HepG2 (cell line): ENCODE data around the gene SH3BP5. TPM values are rescaled to one million over a fixed set of nuclear protein-coding genes. Genes with fewer than 3 reads are reported as not detected.

Source experiments
- ATAC-seq: fragments of 200-7000 bp; cut with Tn5 transposase; 3 replicates; pipeline ENCODE4 v1.9.1; 2020; ENCODE audit warnings: mild to moderate bottlenecking, moderate library complexity
- BruUV-seq: library from RNA; stranded (reverse); fragments of 400-500 nt; replicated peaks from 2 replicates; lab custom pipeline; 2021; lab: Mats Ljungman, UMichigan
- CTCF ChIA-PET: fragments of 300-600 bp; formaldehyde crosslinking; extraction: SDS; loops from one replicate; lab custom pipeline; 2021; ENCODE audit warnings: low total read pairs, inconsistent platforms, low intra/inter-chr PET ratio; lab: Yijun Ruan, JAX
- POLR2A ChIA-PET: fragments of 350-600 bp; sonication (Branson Sonifier 250); formaldehyde crosslinking; loops from one replicate; lab custom pipeline; 2020; ENCODE audit warnings: antibody characterized with exemption, inconsistent platforms; lab: Yijun Ruan, JAX
- DNase-seq: peaks from one replicate; pipeline ENCODE4 v3.0.0-alpha.2; 2015; ENCODE audit warnings: low spot score
- FAIRE-seq: peaks from 3 replicates; lab custom pipeline; 2011; peaks lifted over from hg19 to GRCh38; lab: Jason Lieb, UNC
- H2AFZ ChIP-seq: one replicate; pipeline ENCODE4 v1.6.1; 2011; ENCODE audit warnings: low read length, inconsistent platforms
- H3K27ac ChIP-seq: fragments of 300-600 bp; 3 replicates; pipeline ENCODE4 v1.8.0; 2011; ENCODE audit warnings: mixed run types, mild to moderate bottlenecking, mixed read lengths, low read length, inconsistent platforms; ENCODE audit not compliant: insufficient read depth; ENCODE audit errors: extremely low read length
- H3K27me3 ChIP-seq, 2 experiments: fragments of 200-600 bp in 1 of 2; 2 replicates in 1 of 2; 3 replicates in 1 of 2; pipeline versions ENCODE4 v1.6.0 to v1.8.0; 2011; ENCODE audit warnings: low read length in 2 of 2, mild to moderate bottlenecking in 2 of 2, moderate library complexity in 2 of 2, inconsistent platforms in 1 of 2; ENCODE audit not compliant: insufficient read depth in 2 of 2, control insufficient read depth in 1 of 2
- H3K36me3 ChIP-seq, 2 experiments: fragments of 200-600 bp in 1 of 2; replicated peaks in 1 of 2; 2 replicates in 1 of 2; 3 replicates in 1 of 2; pipeline versions ENCODE4 v1.5.1 to v1.8.0; 2011; ENCODE audit warnings: low read length in 2 of 2, inconsistent platforms in 1 of 2; ENCODE audit not compliant: insufficient read depth in 2 of 2, control insufficient read depth in 1 of 2
- H3K4me1 ChIP-seq: 2 replicates; pipeline ENCODE4 v1.5.1; 2012; ENCODE audit warnings: low read length, inconsistent platforms; ENCODE audit not compliant: insufficient read depth
- H3K4me2 ChIP-seq: 2 replicates; pipeline ENCODE4 v1.6.0; 2011; ENCODE audit warnings: low read depth, low read length, inconsistent platforms
- H3K4me3 ChIP-seq, 3 experiments: fragments of 200-600 bp in 1 of 3; sonication (generic), shearing (Covaris generic) in 1 of 3; replicated peaks in 1 of 3; 2 replicates each; pipeline ENCODE4 v1.5.1; 2011 to 2016; ENCODE audit warnings: low read length in 3 of 3, inconsistent platforms in 2 of 3, low read depth in 2 of 3, mild to moderate bottlenecking in 2 of 3, control low read depth in 1 of 3, mixed read lengths in 1 of 3; ENCODE audit not compliant: insufficient read depth in 1 of 3
- H3K79me2 ChIP-seq: one replicate; pipeline ENCODE4 v1.6.1; 2011; ENCODE audit warnings: low read length, inconsistent platforms; ENCODE audit not compliant: insufficient read depth
- H3K9ac ChIP-seq: 2 replicates; pipeline ENCODE4 v1.6.0; 2011; ENCODE audit warnings: mild to moderate bottlenecking, low read depth, low read length, inconsistent platforms; ENCODE audit not compliant: insufficient read depth
- H3K9me3 ChIP-seq: 2 replicates; pipeline ENCODE4 v1.5.1; 2012; ENCODE audit warnings: mild to moderate bottlenecking, low read length
- H4K20me1 ChIP-seq: 2 replicates; pipeline ENCODE4 v1.6.0; 2011; ENCODE audit warnings: inconsistent platforms, mild to moderate bottlenecking, low read length, moderate library complexity; ENCODE audit not compliant: insufficient read depth
- FOXJ3 ChIP-seq: sonication (generic); formaldehyde crosslinking; IDR thresholded peaks from 2 replicates; pipeline ENCODE4 v1.4.0; 2020; ENCODE audit warnings: missing genetic modification reagents, mild to moderate bottlenecking, borderline replicate concordance
- GABPB1 ChIP-seq: IDR thresholded peaks from 2 replicates; pipeline ENCODE4 v1.6.1; 2016; ENCODE audit warnings: mild to moderate bottlenecking, missing genetic modification reagents, moderate library complexity, missing compliant biosample characterization
- HNF4A ChIP-seq: sonication (generic); formaldehyde crosslinking; IDR thresholded peaks from 2 replicates; pipeline ENCODE4 v1.4.0; 2020; ENCODE audit warnings: missing genetic modification reagents
- RFX5 ChIP-seq: IDR thresholded peaks from 2 replicates; pipeline ENCODE4 v1.6.1; 2011; ENCODE audit warnings: low read depth, low read length, improper control_type of control experiment
- SMYD3 ChIP-seq: sonication (generic); formaldehyde crosslinking; IDR thresholded peaks from 2 replicates; pipeline ENCODE4 v1.8.1; 2023; ENCODE audit warnings: mild to moderate bottlenecking, missing genetic modification reagents
- TBL1XR1 ChIP-seq: fragments of 150-350 bp; IDR thresholded peaks from 2 replicates; pipeline ENCODE4 v1.6.1; 2014; ENCODE audit warnings: borderline replicate concordance, low read length; ENCODE audit not compliant: partially characterized antibody
- ZBTB42 ChIP-seq: sonication (generic); formaldehyde crosslinking; IDR thresholded peaks from 2 replicates; pipeline ENCODE4 v1.5.0; 2020; ENCODE audit warnings: mild to moderate bottlenecking, missing genetic modification reagents
- ZMAT3 ChIP-seq: sonication (generic); formaldehyde crosslinking; conservative IDR thresholded peaks from 2 replicates; pipeline ENCODE4 v1.7.0; 2021; ENCODE audit warnings: missing genetic modification reagents
- ZNF317 ChIP-seq: sonication (generic); formaldehyde crosslinking; IDR thresholded peaks from 2 replicates; pipeline ENCODE4 v1.5.0; 2020; ENCODE audit warnings: mild to moderate bottlenecking, missing genetic modification reagents
- ZNF367 ChIP-seq: sonication (generic); formaldehyde crosslinking; IDR thresholded peaks from 2 replicates; pipeline ENCODE4 v1.4.0; 2020; ENCODE audit warnings: missing genetic modification reagents, borderline replicate concordance
- ZNF652 ChIP-seq: IDR thresholded peaks from 2 replicates; pipeline ENCODE4 v1.6.1; 2016; ENCODE audit warnings: low read depth, borderline replicate concordance
- ZNF703 ChIP-seq: sonication (generic); formaldehyde crosslinking; IDR thresholded peaks from 2 replicates; pipeline ENCODE4 v1.5.1; 2020; ENCODE audit warnings: missing genetic modification reagents, mild to moderate bottlenecking, moderate library complexity, borderline replicate concordance
- ZNF768 ChIP-seq: sonication (generic); formaldehyde crosslinking; IDR thresholded peaks from 2 replicates; pipeline ENCODE4 v1.4.0; 2020; ENCODE audit warnings: missing genetic modification reagents
- WGBS: methylation state at CpG from one replicate; pipeline ENCODE4 v1.1.6; 2017; ENCODE audit warnings: low lambda C conversion rate; 5-methylcytosine and 5-hydroxymethylcytosine counted together
- in situ Hi-C: cut with HindIII; loops from 2 replicates; pipeline ENCODE4 v1.10.0; 2017; ENCODE audit warnings: low pct_unique_long_range_greater_than_20kb; ENCODE audit not compliant: extremely low pct_ligation_motif_present
- intact Hi-C: fragments of 100-400 bp; cut with micrococcal nuclease; formaldehyde crosslinking; loops from one replicate; pipeline ENCODE4 v1.10.0; 2022; ENCODE audit not compliant: unreplicated experiment
- polyA plus RNA-seq, 8 experiments: library from polyadenylated mRNA; depleted of rRNA in 3 of 8; stranded (reverse) in 7 of 8; unstranded in 1 of 8; fragments of >200 nt; fragmentation: Illumina TruSeq in 4 of 8; extraction: Trizol in 4 of 8; gene quantifications; 2 replicates each; pipeline versions ENCODE4 v1.2.1 to v1.2.3, GENCODE V29; 2011 to 2016; ENCODE audit warnings: low read depth in 4 of 8, missing spikeins in 1 of 8, mixed read lengths in 1 of 8; ENCODE audit not compliant: insufficient read depth in 1 of 8
- total RNA-seq, 5 experiments: library from RNA; depleted of rRNA; stranded (reverse); fragments of >200 nt; fragmentation: Illumina TruSeq; extraction: Trizol; gene quantifications; 2 replicates each; pipeline ENCODE4 v1.2.3, GENCODE V29; 2016; ENCODE audit warnings: low read depth in 1 of 5
- TF ChIP-seq, protein P1 (sequence below): sonication (generic); formaldehyde crosslinking; IDR thresholded peaks from 2 replicates; pipeline ENCODE4 v1.5.0; 2020; ENCODE audit warnings: missing genetic modification reagents
- TF ChIP-seq, protein P2 (sequence below): sonication (generic); formaldehyde crosslinking; IDR thresholded peaks from 2 replicates; pipeline ENCODE4 v1.4.0; 2020; ENCODE audit warnings: missing genetic modification reagents, borderline replicate concordance

SH3BP5 gene
- total and polyA plus RNA-seq, 2 of the 13 experiments (the other 11 are each of a cell fraction or from before 2014, with no cell fraction given): 0.09 to 0.16 TPM

DNA sequence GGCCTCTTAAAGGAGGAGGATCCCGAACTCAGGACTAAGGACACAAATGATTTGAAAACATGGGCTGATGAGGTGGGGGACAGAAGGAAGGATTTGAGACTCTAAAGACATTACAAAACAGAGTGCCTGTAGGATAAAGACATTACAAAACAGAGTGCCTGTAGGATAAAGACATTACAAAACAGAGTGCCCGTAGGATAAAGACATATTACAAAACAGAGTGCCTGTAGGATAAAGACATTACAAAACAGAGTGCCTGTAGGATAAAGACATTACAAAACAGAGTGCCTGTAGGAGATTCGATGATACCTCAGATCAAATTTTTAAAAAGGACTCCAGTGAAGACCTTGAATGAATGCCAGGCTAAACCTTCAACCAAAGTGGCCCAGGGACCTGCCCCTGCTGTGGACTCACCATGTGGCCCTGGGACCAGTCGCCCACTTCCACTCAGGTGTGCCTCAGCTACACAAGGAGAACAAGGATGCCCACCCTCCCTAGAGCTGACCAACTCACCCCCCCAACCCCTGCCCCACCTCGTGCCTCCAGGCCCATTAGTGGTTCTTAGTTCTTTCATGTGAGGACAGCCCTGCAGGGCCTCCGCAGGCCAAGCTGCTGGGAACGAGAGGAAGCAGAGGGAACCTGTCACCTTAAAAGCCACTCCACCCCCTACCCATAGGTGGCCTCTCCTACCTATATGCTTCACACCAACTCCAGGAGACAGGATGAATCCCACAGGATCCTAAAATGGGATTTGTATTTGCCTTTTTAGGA is 59.8 kb downstream of the SH3BP5 start (continued):
- TF ChIP-seq SMYD3 (CRISPR knock-in tag): no peak
- TF ChIP-seq RFX5: no peak
- TF ChIP-seq HNF4A: no peak
- no peak for TF ChIP-seq ZNF768 (CRISPR knock-in tag)

DNA sequence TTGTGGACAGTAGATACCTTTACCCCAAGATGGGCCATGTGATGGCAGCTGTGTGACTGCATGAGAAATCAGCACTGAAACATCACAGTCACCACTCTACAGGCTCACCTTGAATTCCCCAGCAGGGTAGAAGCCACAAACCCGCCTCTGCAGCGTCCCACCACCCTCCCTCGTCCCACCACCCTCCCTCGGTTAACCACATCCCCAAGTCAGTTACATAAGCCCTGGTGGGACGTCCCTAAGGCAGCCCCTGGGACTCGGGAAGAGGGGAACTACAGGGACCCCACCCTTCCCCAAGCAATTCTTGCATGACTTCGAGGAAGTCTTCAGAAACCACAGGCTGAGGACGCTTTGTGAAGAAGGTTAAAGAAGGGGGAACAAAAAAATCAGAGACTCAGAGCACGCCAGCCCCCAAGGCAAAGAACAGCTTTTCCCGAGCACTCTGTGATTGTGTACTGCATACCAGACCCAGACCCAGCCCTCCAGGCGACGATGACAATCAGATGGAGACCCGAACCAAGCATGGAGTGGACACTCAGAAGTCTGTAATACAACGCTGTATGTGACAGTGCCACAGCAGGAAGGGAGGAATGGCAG is 60.5 kb downstream of the SH3BP5 start:
- TF ChIP-seq ZBTB42 (CRISPR knock-in tag): no peak
- no peak for TF ChIP-seq FOXJ3
- TF ChIP-seq, protein P1, sequence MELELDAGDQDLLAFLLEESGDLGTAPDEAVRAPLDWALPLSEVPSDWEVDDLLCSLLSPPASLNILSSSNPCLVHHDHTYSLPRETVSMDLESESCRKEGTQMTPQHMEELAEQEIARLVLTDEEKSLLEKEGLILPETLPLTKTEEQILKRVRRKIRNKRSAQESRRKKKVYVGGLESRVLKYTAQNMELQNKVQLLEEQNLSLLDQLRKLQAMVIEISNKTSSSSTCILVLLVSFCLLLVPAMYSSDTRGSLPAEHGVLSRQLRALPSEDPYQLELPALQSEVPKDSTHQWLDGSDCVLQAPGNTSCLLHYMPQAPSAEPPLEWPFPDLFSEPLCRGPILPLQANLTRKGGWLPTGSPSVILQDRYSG (CRISPR knock-in tag): no peak
- TF ChIP-seq, protein P2, sequence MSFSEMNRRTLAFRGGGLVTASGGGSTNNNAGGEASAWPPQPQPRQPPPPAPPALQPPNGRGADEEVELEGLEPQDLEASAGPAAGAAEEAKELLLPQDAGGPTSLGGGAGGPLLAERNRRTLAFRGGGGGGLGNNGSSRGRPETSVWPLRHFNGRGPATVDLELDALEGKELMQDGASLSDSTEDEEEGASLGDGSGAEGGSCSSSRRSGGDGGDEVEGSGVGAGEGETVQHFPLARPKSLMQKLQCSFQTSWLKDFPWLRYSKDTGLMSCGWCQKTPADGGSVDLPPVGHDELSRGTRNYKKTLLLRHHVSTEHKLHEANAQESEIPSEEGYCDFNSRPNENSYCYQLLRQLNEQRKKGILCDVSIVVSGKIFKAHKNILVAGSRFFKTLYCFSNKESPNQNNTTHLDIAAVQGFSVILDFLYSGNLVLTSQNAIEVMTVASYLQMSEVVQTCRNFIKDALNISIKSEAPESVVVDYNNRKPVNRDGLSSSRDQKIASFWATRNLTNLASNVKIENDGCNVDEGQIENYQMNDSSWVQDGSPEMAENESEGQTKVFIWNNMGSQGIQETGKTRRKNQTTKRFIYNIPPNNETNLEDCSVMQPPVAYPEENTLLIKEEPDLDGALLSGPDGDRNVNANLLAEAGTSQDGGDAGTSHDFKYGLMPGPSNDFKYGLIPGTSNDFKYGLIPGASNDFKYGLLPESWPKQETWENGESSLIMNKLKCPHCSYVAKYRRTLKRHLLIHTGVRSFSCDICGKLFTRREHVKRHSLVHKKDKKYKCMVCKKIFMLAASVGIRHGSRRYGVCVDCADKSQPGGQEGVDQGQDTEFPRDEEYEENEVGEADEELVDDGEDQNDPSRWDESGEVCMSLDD (CRISPR knock-in tag): no peak
- no peak for TF ChIP-seq TBL1XR1
- TF ChIP-seq GABPB1 (CRISPR knock-in tag): no peak
- TF ChIP-seq ZNF367 (CRISPR knock-in tag): no peak
- no peak for TF ChIP-seq ZNF317 (CRISPR knock-in tag)
- TF ChIP-seq ZMAT3 (CRISPR knock-in tag): no peak
- TF ChIP-seq ZNF703 (CRISPR knock-in tag): no peak
- TF ChIP-seq ZNF652: no peak
- Histone ChIP-seq H3K4me1 (no peaks in the 10 kb centered on the region), H3K79me2 (no peaks in the 10 kb centered on the region), H3K4me3 (no peak overlapping the region), H3K4me2 (no peak overlapping the region), H3K9ac (no peak overlapping the region), H3K27ac (no peak overlapping the region), H3K36me3 (no peaks in the 10 kb centered on the region), H4K20me1 (no peaks in the 10 kb centered on the region), H3K27me3 (no peaks in the 10 kb centered on the region; a peak in 1 of 5 replicates), H2AFZ (no peak overlapping the region), H3K9me3 (no peaks in the 10 kb centered on the region)
- intact Hi-C loops: no loop called here
- WGBS: 31% methylated on average over 14 of the region's 14 CpGs
- ChIA-PET CTCF (no interaction called here), POLR2A (no interaction called here)
- no peak for ATAC-seq
- DNase-seq: no peak
- no TSS peak for BruUV-seq
- in situ Hi-C loops: loop anchor here (5.0 kb wide), 1 partner anchor 105 kb away; no protein-coding TSS in a partner anchor
- FAIRE-seq: no peak
